Gastroesophageal sphincter (tissue), 4 donors: ENCODE data around the gene ZNF3. TPM values are rescaled to one million over a fixed set of nuclear protein-coding genes. Genes with fewer than 3 reads are reported as not detected.

Experiments used
- ATAC-seq: fragments of 150-250 bp; one replicate; pipeline ENCODE4 v1.9.1; 2016; ENCODE audit warnings: mild to moderate bottlenecking, moderate library complexity
- H3K27ac ChIP-seq, 4 donors: fragments of 200-600 bp; sonication (generic) in 3 of 4; 1 replicate in 3 of 4; 2 replicates in 1 of 4; pipeline ENCODE4 v1.5.1; 2016 to 2019
- H3K27me3 ChIP-seq: fragments of 200-600 bp; sonication (generic); one replicate; pipeline ENCODE4 v1.5.1; 2019
- H3K36me3 ChIP-seq, 2 donors: fragments of 200-600 bp; sonication (generic); one replicate each; pipeline ENCODE4 v1.5.1; 2019; ENCODE audit warnings: control low read depth in 1 of 2
- H3K4me1 ChIP-seq, 3 donors: fragments of 200-600 bp; sonication (generic); 1 replicate in 2 of 3; 2 replicates in 1 of 3; pipeline ENCODE4 v1.5.1; 2016 to 2019; ENCODE audit warnings: control low read depth in 2 of 3
- H3K4me3 ChIP-seq, 2 donors: fragments of 200-600 bp; sonication (generic); one replicate each; pipeline ENCODE4 v1.5.1; 2019; ENCODE audit warnings: mild to moderate bottlenecking in 1 of 2, moderate library complexity in 1 of 2
- H3K9me3 ChIP-seq, 3 donors: fragments of 200-600 bp; sonication (generic); one replicate each; pipeline ENCODE4 v1.5.1; 2017 to 2019; ENCODE audit warnings: control low read depth in 2 of 3
- EP300 ChIP-seq: sonication (generic); formaldehyde crosslinking; IDR thresholded peaks from one replicate; pipeline ENCODE4 v1.6.1; 2017; ENCODE audit warnings: antibody characterized with exemption, mild to moderate bottlenecking
- POLR2A ChIP-seq, 2 donors: fragments of 450-650 bp; IDR thresholded peaks; one replicate each; pipeline ENCODE4 v1.6.1; 2017; ENCODE audit warnings: antibody characterized with exemption in 2 of 2, mild to moderate bottlenecking in 2 of 2, moderate library complexity in 1 of 2
- POLR2AphosphoS5 ChIP-seq: sonication (generic); formaldehyde crosslinking; IDR thresholded peaks from one replicate; pipeline ENCODE4 v1.6.1; 2017; ENCODE audit warnings: antibody characterized with exemption
- WGBS, 2 donors: methylation state at CpG; one replicate each; pipeline ENCODE4 v1.1.5; 2018; ENCODE audit warnings: low coverage in 1 of 2; 5-methylcytosine and 5-hydroxymethylcytosine counted together
- total RNA-seq, 4 donors: library from RNA; depleted of rRNA; stranded (reverse); fragments of >200 nt; gene quantifications; one replicate each; pipeline ENCODE4 v1.1.0, GENCODE V29; 2016
- TF ChIP-seq, protein P1 (sequence below), 4 experiments: fragments of 200-600 bp in 2 of 4; fragments of 450-650 bp in 2 of 4; sonication (generic) in 1 of 4; IDR thresholded peaks; one replicate each; pipeline ENCODE4 v1.5.1; 2017 to 2019; ENCODE audit warnings: antibody characterized with exemption in 4 of 4, mild to moderate bottlenecking in 2 of 4, moderate library complexity in 2 of 4

The ZNF3 gene
- total RNA-seq, 4 donors from 2014 or later = 18.9 to 30.2 (median 20.6) TPM

- no peak for TF ChIP-seq EP300
- TF ChIP-seq POLR2AphosphoS5 = no peak
- TF ChIP-seq POLR2A (IDR thresholded peaks at IDR 0.05) = no peak
- TF ChIP-seq, protein P1, sequence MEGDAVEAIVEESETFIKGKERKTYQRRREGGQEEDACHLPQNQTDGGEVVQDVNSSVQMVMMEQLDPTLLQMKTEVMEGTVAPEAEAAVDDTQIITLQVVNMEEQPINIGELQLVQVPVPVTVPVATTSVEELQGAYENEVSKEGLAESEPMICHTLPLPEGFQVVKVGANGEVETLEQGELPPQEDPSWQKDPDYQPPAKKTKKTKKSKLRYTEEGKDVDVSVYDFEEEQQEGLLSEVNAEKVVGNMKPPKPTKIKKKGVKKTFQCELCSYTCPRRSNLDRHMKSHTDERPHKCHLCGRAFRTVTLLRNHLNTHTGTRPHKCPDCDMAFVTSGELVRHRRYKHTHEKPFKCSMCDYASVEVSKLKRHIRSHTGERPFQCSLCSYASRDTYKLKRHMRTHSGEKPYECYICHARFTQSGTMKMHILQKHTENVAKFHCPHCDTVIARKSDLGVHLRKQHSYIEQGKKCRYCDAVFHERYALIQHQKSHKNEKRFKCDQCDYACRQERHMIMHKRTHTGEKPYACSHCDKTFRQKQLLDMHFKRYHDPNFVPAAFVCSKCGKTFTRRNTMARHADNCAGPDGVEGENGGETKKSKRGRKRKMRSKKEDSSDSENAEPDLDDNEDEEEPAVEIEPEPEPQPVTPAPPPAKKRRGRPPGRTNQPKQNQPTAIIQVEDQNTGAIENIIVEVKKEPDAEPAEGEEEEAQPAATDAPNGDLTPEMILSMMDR (IDR thresholded peaks at IDR 0.05) = no peak
- H3K36me3 ChIP-seq = peaks cover 0 to 100% of the 10 kb centered on the region in 2 donors
- H3K4me3 ChIP-seq = no peak overlapping the region
- no peak overlapping the region for H3K27ac ChIP-seq
- peak; percentile 15 for ATAC-seq
- no peaks in the 10 kb centered on the region for H3K27me3 ChIP-seq
- H3K4me1 ChIP-seq = peaks cover 0 to 5% (median 0%) of the 10 kb centered on the region in 3 donors
- WGBS, 2 donors = 50 to 90% methylated on average over 2 to 5 of the region's 11 CpGs
- H3K9me3 ChIP-seq = no peaks in the 10 kb centered on the region
These were observed 26.4 kb upstream of the ZNF3 start for GRCh38 chr7:100107890-100108289.

DNA sequence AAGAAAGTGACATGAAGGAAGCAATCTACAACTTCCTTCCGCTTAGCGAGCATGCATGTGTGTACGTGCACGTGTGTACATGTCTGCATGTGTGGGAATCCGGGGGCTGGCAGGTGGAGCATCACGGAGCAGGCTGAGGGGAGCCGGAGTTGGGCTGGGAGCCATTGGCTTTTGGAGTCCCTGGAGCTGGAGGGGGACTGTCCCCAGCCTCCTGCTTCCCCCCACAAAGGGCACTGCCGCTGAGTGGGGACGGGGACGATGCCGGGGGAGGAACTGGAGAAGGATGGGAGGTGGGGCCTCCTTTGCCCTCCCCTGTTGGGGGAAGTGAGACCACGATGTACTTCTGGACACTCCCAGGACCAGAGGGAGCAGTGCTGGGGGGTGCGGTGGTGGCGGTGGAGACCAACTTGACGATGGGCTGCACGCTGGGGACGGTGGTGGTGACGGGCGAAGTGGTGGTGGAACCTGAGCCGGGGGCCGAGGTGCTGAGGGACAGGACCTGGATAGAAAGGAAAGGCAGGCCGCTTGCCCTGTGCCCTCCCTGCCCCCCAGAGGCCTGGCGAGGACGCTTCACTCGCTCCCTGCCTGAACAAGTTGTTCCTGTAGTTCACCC, 25.7 kb upstream of the ZNF3 start:
- Histone ChIP-seq H3K4me3 (no peak overlapping the region), H3K36me3 (peaks cover 0 to 97% of the 10 kb centered on the region in 2 donors), H3K27ac (no peak overlapping the region), H3K9me3 (no peaks in the 10 kb centered on the region), H3K27me3 (no peaks in the 10 kb centered on the region), H3K4me1 (peaks cover 0 to 12% (median 5%) of the 10 kb centered on the region in 3 donors)
- ATAC-seq = no peak
- TF ChIP-seq EP300 (no peak), POLR2A (IDR thresholded peaks at IDR 0.05) (no peak), POLR2AphosphoS5 (no peak)
- TF ChIP-seq, protein P1 (IDR thresholded peaks at IDR 0.05) = no peak
- 81 to 91% methylated on average over 6 to 12 of the region's 25 CpGs for whole genome bisulfite sequencing, 2 donors

DNA sequence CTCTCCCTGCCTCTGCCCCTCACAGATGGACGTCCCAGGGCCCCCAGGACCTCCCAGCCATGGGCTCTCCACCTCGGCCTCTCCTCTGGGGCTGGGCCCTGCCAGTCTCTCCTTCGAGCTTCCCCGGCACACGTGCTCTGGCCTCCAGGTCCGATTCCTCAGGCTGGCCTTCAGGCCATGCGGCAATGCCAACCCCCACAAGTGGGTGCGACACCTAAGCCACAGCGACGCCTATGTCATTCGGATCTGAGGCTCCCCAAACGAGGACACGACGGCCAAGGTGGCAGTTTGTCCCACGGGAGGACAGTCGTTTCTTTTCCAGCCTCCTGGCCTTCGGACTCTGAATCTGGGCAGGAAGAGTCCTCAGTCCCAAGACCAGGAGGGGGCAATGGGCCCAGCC, 25.1 kb upstream of the ZNF3 start:
- no peaks in the 10 kb centered on the region for H3K27me3 ChIP-seq
- H3K27ac ChIP-seq = no peak overlapping the region
- no peak for ATAC-seq
- no CpG with 5 or more reads among the region's 17 CpGs for WGBS, 2 donors
- no peaks in the 10 kb centered on the region for H3K9me3 ChIP-seq
- no peak overlapping the region for H3K4me3 ChIP-seq
- TF ChIP-seq POLR2AphosphoS5 = no peak
- no peak for TF ChIP-seq EP300
- TF ChIP-seq, protein P1 (IDR thresholded peaks at IDR 0.05) = no peak
- TF ChIP-seq POLR2A (IDR thresholded peaks at IDR 0.05) = no peak
- H3K4me1 ChIP-seq = peaks cover 0 to 15% (median 6%) of the 10 kb centered on the region in 3 donors
- H3K36me3 ChIP-seq = peaks cover 0 to 91% of the 10 kb centered on the region in 2 donors

- TF ChIP-seq EP300 (no peak), POLR2AphosphoS5 (no peak), POLR2A (IDR thresholded peaks at IDR 0.05) (no peak)
- TF ChIP-seq, protein P1 (IDR thresholded peaks at IDR 0.05) = no peak
- H3K27me3 ChIP-seq = no peaks in the 10 kb centered on the region
- WGBS, 2 donors = 80% methylated on average over 3 of the region's 4 CpGs; no CpG with 5 or more reads in 1 of the 2 donors
- no peak overlapping the region for H3K4me3 ChIP-seq
- H3K27ac ChIP-seq = no peak overlapping the region
- H3K4me1 ChIP-seq = peaks cover 0 to 20% (median 6%) of the 10 kb centered on the region in 3 donors
- H3K36me3 ChIP-seq = peaks cover 0 to 80% of the 10 kb centered on the region in 2 donors
- no peaks in the 10 kb centered on the region for H3K9me3 ChIP-seq
- no peak for ATAC-seq
These were observed 24.0 kb upstream of the ZNF3 start for GRCh38 chr7:100105534-100105933.
